ENCODE data around the gene MPPED2.

MPPED2 gene

GRCh38 chr11:30526558-30526957, 59.6 kb downstream of the MPPED2 start:
- DNase-seq = no peak

DNA sequence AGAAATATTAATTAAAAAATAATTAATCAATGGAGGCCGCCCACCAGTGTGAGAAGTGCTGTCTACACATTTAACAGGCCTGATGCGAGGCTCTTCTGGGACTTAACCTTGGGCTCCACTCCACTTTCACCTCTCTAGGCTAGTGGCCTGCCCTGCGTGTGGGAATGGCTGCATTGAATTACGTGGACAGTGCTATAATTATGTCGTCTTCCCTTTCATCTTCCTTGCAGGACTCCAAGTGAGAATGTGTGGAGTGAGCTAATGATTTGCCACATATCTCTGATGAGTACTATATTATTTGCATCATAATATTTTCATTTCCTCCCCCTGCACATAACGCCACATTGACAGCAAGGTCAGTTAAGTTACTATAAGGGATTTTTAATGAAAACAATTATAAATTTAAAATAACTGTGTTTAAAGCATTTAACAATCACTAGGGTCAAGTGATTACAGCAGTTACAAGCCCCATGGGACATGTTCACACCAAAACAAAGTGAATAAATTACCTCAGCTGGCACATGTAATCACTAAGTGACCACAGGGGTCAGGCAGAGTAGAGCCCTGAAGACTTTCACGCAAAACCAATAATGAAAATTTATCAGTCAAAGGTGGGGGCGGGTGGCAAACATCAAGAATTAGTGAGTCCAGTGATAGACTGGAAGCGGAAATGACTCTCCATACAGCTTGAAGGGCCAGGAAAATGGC, 63.5 kb downstream of the MPPED2 start:
- no peak for DNase-seq

GRCh38 chr11:30521297-30522071, 64.7 kb downstream of the MPPED2 start:
- no peak for DNase-seq

GRCh38 chr11:30513087-30513486, 73.1 kb downstream of the MPPED2 start:
- DNase-seq = no peak

- DNase-seq = no peak
These were observed 74.7 kb downstream of the MPPED2 start for GRCh38 chr11:30511408-30511807.

- no peak for DNase-seq
These were observed 75.4 kb downstream of the MPPED2 start for GRCh38 chr11:30510750-30511149.

DNA sequence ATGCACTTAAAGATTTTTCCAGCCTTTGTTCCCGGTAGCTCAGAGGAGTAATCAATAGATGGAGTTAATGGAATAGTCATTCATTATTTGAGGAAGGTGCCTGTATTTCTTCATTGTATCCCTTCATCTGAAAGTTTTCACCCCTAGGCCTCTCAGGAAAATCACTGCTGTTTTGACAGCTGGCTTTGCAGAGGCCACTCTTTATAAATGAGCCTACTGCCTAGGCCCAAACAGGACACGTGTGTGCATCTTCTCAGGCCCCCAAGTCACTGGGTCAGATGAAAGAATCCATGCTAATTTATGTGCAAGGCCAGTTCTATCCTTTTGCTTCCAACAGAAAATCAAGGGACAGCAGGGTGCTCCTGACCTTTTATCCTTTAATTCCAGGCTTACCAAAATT, 76.8 kb downstream of the MPPED2 start:
- DNase-seq = no peak

- no peak for DNase-seq
These were observed 77.6 kb downstream of the MPPED2 start for GRCh38 chr11:30508594-30508993.

DNA sequence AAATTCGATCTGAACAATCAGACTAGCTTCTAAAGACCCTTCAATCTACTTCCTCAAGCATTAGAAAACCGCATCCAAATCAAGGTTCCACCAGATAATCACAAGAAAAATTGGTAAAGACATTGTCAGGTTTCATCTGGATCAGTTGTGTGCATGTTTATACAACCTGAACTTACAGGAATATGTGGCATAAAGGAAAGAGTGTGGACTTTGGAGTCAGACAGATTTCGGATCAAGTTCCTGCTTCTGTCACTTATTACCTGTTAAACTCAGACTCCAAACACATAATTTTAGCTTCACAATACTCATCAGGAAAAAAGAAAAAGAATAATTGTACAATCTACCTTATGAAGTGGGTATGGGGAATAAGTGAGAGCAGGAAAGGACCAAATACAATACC, 80.5 kb downstream of the MPPED2 start:
- DNase-seq = no peak

DNA sequence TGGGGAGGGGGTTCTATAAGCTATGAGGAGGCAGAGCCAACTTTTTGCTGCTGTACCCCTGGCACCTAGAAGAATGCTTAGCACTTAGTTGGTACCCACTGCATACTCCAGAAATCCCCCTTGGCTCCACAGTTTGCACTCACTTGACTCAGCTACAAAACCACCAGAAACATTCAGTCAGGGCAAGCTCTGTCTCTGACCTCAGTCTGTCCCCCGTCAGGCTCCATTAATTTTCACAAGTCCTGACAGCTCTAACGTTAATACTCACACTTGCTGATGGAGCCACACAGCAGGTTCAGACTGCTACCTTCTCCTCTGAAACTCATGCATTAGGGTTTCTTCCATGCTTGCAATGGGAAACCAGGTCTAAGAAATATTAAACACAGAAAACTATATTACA, 81.7 kb downstream of the MPPED2 start:
- DNase-seq = no peak

- no peak for DNase-seq
These were observed 83.0 kb downstream of the MPPED2 start for GRCh38 chr11:30503156-30503555.

- DNase-seq = no peak
These were observed 83.8 kb downstream of the MPPED2 start for GRCh38 chr11:30502305-30502704.

DNA sequence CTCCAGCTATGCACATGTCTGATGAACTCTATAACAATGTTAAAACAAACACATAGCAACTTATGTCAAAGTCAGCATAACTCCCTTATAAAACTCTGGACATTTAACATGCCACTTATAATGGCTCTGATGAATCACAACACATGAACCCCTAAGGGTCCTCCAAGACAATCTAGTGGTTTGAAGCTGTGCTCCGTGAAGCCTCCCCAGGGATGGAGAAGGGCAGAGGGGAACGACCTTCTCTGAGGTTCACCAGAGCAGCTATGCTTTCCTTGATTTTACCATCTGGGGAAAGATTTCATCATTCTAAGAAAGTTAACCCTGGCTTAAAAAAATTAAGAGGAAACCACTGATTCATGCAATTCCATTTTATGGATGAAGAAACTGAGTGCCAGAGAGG, 84.4 kb downstream of the MPPED2 start:
- DNase-seq = no peak

GRCh38 chr11:30499940-30500339, 86.2 kb downstream of the MPPED2 start:
- DNase-seq = no peak

DNA sequence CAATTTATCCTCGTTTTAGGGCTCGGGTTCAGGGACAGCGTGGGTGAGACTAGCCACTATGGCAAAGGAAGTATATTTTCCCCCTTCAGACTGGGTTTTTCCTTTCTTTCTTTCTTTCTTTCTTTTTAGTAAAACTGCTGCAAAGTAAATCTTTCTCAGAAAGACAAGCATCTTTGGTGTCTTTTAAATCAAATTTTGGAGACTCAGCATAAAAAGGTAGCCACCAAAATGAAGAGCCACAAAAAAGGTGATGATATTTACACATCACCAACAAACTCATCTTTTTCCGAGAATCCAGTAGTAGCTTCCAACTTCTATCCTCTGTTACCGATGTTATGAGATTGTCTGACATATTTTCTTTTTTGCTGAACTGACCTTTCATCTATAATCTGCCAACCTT, 88.6 kb downstream of the MPPED2 start:
- no peak for DNase-seq

DNA sequence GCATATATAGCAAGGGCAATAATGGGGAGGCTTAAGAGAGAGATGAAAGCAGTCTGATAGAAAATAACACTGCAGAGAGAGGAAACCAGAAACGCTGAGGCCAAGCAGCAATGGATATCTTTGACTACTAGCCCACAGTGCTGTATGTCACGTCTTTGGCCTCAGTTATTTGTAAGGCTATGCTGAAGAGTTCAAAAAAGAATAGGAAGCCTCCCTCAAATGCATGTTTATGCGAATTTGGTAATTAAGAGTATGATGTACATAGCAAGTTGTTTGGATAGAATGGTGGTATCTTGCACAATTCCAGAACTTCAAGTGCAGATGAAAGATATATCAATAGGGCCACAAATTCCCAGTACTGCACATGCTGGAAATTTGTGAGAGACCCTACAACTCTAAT, 89.2 kb downstream of the MPPED2 start:
- DNase-seq = no peak

DNA sequence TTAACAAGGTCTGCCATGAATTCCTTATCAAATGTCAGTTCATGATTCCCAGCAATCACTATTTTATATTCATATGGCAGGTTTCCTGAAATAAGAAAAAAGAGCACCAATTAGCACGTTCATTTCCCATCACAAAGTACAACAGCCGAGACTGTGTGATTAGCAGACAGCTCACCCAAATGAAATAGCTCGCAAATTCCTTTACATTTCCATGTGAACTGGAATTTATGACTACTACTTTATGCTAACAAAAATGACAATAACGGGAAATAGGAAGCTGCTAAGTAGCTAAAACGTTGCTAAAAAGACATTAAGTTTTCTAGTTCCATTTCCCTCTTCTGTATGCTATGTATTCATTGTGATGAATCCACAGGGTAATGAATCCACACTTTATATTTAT, 90.7 kb downstream of the MPPED2 start:
- peak in 1 of 4 experiments; percentile 25 for DNase-seq

DNA sequence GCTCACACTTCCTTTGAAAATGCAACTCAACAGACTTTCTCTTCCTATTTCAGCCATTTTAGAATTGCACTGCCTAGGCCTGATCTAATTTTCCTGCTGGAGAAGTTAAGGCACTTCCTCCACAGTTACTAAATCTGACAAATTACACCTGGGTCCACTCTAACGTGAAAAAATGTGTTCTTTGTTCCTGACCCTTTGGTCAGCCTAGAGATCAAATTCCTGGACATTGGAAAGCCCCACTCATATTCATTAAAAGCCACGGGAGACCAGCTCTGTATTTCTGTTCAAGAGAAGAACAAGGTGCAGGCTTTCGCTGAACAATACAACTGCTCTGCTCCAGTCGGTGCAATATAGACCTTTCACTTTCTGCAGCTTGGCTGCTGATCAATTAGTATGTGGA, 96.6 kb downstream of the MPPED2 start:
- peak in 2 of 4 experiments; percentile 19 to 26 for DNase-seq

GRCh38 chr11:30489076-30489475, 97.1 kb downstream of the MPPED2 start:
- no peak for DNase-seq

GRCh38 chr11:30488304-30488998, 97.7 kb downstream of the MPPED2 start:
- DNase-seq = peak in 2 of 4 experiments; percentile 10 to 44

DNA sequence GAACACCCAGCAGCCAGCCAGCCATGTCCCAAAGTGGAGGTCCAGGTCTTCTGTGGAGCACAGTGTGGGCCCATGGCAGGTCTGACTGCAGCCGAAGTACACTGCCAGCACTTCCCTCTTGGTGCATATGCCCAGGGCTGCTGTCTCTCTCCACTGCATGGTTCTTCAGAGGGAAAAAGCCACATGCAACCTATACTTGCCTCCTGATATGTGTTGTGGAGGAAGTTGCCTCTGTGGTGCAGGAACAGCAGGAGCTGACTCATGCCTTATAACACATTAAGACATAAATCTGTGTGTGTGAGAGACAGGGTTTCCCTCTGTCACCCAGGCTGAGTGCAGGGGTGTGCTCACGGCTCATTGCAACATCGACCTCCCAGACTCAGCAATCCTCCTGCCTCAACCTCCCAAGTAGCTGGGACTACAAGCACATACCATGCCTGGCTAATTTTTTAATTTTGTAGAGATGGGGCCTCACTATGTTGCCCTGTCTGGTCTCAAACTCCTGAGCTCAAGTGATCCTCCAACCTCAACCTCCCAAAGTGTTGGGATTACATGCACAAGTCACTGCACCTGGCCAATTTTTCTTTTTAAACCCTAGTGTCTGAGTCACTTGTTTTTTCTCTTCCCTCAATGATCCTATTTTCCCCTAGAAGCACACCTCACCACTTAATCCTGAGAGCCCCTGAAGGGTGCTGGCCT, 98.8 kb downstream of the MPPED2 start:
- peak; percentile 84 to 95 (median 90) for DNase-seq

- DNase-seq = no peak
These were observed 100.4 kb downstream of the MPPED2 start for GRCh38 chr11:30485756-30486155.

DNA sequence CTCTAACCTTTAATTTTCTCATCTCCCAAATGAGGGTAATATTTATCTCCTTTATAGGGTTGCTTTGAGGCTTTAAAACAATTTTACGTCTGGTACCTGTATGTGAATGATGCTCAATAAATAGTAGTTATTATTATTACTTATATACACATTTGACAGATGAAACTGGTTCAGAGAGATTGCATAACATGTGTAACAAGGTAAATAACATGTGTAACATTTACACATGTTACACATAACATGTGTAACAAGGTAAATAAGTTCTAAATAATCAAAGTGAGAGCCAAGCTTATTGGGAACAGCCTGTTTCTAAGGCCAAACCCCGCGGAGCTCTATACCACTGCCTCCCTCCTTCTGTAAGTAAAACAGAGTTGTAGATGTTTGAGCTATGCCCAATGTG, 100.9 kb downstream of the MPPED2 start:
- no peak for DNase-seq

Measured in suppressor macrophage (primary cell).